ENCODE data around the gene TNFRSF21.

DNA sequence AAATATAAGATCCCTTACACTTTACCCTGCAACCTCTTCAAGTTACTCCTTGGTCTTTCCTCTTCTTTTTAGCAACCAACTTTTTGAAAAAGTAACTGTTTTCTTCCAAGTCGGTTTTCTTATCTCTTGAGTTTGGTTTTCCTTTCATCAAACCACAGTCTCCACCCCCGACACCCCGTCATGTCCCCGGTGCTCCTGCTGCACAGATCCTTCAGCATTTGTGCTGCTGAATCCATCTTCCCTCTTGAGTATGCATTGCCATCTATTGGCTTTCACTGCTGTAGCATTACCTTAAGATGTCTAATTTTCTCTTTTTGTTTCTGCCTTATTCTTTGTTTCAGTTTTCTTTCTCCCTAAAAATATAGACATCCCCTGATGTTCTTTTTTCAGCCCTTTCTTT is 11.9 kb upstream of the TNFRSF21 start:
- TF ChIP-seq, protein P1, sequence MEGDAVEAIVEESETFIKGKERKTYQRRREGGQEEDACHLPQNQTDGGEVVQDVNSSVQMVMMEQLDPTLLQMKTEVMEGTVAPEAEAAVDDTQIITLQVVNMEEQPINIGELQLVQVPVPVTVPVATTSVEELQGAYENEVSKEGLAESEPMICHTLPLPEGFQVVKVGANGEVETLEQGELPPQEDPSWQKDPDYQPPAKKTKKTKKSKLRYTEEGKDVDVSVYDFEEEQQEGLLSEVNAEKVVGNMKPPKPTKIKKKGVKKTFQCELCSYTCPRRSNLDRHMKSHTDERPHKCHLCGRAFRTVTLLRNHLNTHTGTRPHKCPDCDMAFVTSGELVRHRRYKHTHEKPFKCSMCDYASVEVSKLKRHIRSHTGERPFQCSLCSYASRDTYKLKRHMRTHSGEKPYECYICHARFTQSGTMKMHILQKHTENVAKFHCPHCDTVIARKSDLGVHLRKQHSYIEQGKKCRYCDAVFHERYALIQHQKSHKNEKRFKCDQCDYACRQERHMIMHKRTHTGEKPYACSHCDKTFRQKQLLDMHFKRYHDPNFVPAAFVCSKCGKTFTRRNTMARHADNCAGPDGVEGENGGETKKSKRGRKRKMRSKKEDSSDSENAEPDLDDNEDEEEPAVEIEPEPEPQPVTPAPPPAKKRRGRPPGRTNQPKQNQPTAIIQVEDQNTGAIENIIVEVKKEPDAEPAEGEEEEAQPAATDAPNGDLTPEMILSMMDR (IDR thresholded peaks at IDR 0.05): no peak
- no peak for TF ChIP-seq POLR2A (IDR thresholded peaks at IDR 0.05)
- no peak for TF ChIP-seq POLR2AphosphoS5 (IDR thresholded peaks at IDR 0.05)
